Mucosa of descending colon (tissue), 3 donors: ENCODE measurements around the gene LEKR1. TPM values are rescaled to one million over a fixed set of nuclear protein-coding genes. Genes with fewer than 3 reads are reported as not detected.

Experiments used
- ATAC-seq: fragments of 200-7000 bp; cut with Tn5 transposase; one replicate; pipeline ENCODE4 v1.9.1; 2020; ENCODE audit warnings: mild to moderate bottlenecking, moderate library complexity
- DNase-seq, 3 donors: peaks; one replicate each; pipeline ENCODE4 v3.0.0-alpha.2; 2020
- H3K36me3 ChIP-seq: fragments of 200-600 bp; one replicate; pipeline ENCODE4 v1.8.0; 2021; ENCODE audit warnings: low read depth, mild to moderate bottlenecking
- H3K4me1 ChIP-seq: fragments of 200-600 bp; one replicate; pipeline ENCODE4 v1.8.0; 2021; ENCODE audit warnings: low read depth, mild to moderate bottlenecking
- H3K4me3 ChIP-seq: fragments of 200-600 bp; one replicate; pipeline ENCODE4 v1.8.0; 2021; ENCODE audit warnings: mild to moderate bottlenecking
- H3K9me3 ChIP-seq: fragments of 200-600 bp; one replicate; pipeline ENCODE4 v1.8.0; 2021; ENCODE audit warnings: mild to moderate bottlenecking
- CTCF ChIP-seq: fragments of 200-600 bp; IDR thresholded peaks from one replicate; pipeline ENCODE4 v1.8.0; 2022; ENCODE audit warnings: antibody characterized with exemption, mild to moderate bottlenecking
- intact Hi-C, 2 donors: fragments of 100-400 bp; cut with DNase I in 1 of 2; cut with micrococcal nuclease in 1 of 2; formaldehyde crosslinking; loops; one replicate each; pipeline versions ENCODE4 v1.11.0 to v1.11.1; 2022; cut with DNase I, micrococcal nuclease
- total RNA-seq, 3 donors: library from RNA; stranded (reverse); fragmentation: NEBNext Ultra II Directional in 2 of 3; extraction: Animal tissue kit (Norgen Biotek cat#: 25700) in 2 of 3; gene quantifications; one replicate each; pipeline versions ENCODE4 v1.2.1 to v1.2.4, GENCODE V29; 2021 to 2023
- donor health status: DM: no; HTN: no; CAD: no; lungs with moderate emphysema.
- donor health status: DM: no; HTN: no; CAD: no.
- donor health status: DM: no; HTN: yes; CAD: no.

LEKR1 gene
- total RNA-seq, 3 donors from 2014 or later: 1.9 to 3.5 (median 1.9) TPM

GRCh38 chr3:157089455-157090221 is 263.5 kb downstream of the LEKR1 start:
- intact Hi-C loops: loop anchor here (5.0 to 10.0 kb wide), 2 partner anchors 43 to 45 kb away; no protein-coding TSS in a partner anchor
- no peak for TF ChIP-seq CTCF
- DNase-seq (peak; percentile 60 to 76 (median 70)), ATAC-seq (peak; percentile 64)
- no peaks in the 10 kb centered on the region for H3K9me3 ChIP-seq
- H3K4me3 ChIP-seq: no peak overlapping the region
- peaks cover 34% of the 10 kb centered on the region for H3K4me1 ChIP-seq
- H3K36me3 ChIP-seq: no peaks in the 10 kb centered on the region

GRCh38 chr3:157091083-157091833 is 265.1 kb downstream of the LEKR1 start:
- DNase-seq: no peak
- no peak for ATAC-seq
- no peak for TF ChIP-seq CTCF
- Histone ChIP-seq H3K36me3 (no peaks in the 10 kb centered on the region), H3K4me3 (no peak overlapping the region), H3K4me1 (peaks cover 34% of the 10 kb centered on the region), H3K9me3 (no peaks in the 10 kb centered on the region)
- intact Hi-C loops: no loop called here

- DNase-seq (no peak), ATAC-seq (no peak)
- intact Hi-C loops: no loop called here
- no peaks in the 10 kb centered on the region for H3K9me3 ChIP-seq
- no peak overlapping the region for H3K4me3 ChIP-seq
- TF ChIP-seq CTCF: no peak
- H3K4me1 ChIP-seq: peaks cover 33% of the 10 kb centered on the region
- no peaks in the 10 kb centered on the region for H3K36me3 ChIP-seq
Observed at GRCh38 chr3:157092230-157092629, 266.1 kb downstream of the LEKR1 start.

GRCh38 chr3:157093096-157093495 is 266.9 kb downstream of the LEKR1 start:
- no peaks in the 10 kb centered on the region for H3K9me3 ChIP-seq
- H3K4me3 ChIP-seq: no peak overlapping the region
- no peak for TF ChIP-seq CTCF
- intact Hi-C loops: no loop called here
- ATAC-seq (no peak), DNase-seq (no peak)
- H3K36me3 ChIP-seq: no peaks in the 10 kb centered on the region
- peaks cover 24% of the 10 kb centered on the region for H3K4me1 ChIP-seq

GRCh38 chr3:157094301-157094700 is 268.1 kb downstream of the LEKR1 start:
- Histone ChIP-seq H3K9me3 (no peaks in the 10 kb centered on the region), H3K4me3 (no peak overlapping the region), H3K36me3 (no peaks in the 10 kb centered on the region), H3K4me1 (peaks cover 18% of the 10 kb centered on the region)
- DNase-seq: no peak
- TF ChIP-seq CTCF: no peak
- ATAC-seq: no peak
- intact Hi-C loops: no loop called here
